Ovary (tissue), 9 donors: Measurements from ENCODE around the gene PODXL. TPM values are rescaled to one million over a fixed set of nuclear protein-coding genes. Genes with fewer than 3 reads are reported as not detected.

Source experiments
- DNase-seq, 5 donors: peaks; one replicate each; pipeline ENCODE4 v3.0.0-alpha.2; 2019 to 2020
- H3K27ac ChIP-seq, 2 donors: fragments of 200-600 bp; one replicate each; pipeline versions ENCODE4 v1.5.1 to v1.8.0; 2019 to 2022
- H3K27me3 ChIP-seq: fragments of 200-600 bp; one replicate; pipeline ENCODE4 v1.8.0; 2022
- H3K36me3 ChIP-seq: fragments of 200-600 bp; sonication (generic); one replicate; pipeline ENCODE4 v1.5.1; 2019
- H3K4me1 ChIP-seq: one replicate; pipeline ENCODE4 v1.8.1; 2013; ENCODE audit warnings: mild to moderate bottlenecking, moderate library complexity; ENCODE audit not compliant: insufficient read depth
- H3K4me3 ChIP-seq: fragments of 200-600 bp; sonication (generic); one replicate; pipeline ENCODE4 v1.5.1; 2017
- H3K9me3 ChIP-seq, 2 donors: fragments of 200-600 bp in 1 of 2; sonication (generic) in 1 of 2; one replicate each; pipeline versions ENCODE4 v1.5.1 to v1.8.1; 2013 to 2019; ENCODE audit warnings: mild to moderate bottlenecking in 1 of 2, moderate library complexity in 1 of 2
- CTCF ChIP-seq, 3 donors: fragments of 450-650 bp in 2 of 3; fragments of 200-600 bp in 1 of 3; IDR thresholded peaks; one replicate each; pipeline versions ENCODE4 v1.5.1 to v1.8.0; 2016 to 2022; ENCODE audit warnings: antibody characterized with exemption in 3 of 3, mild to moderate bottlenecking in 1 of 3
- EP300 ChIP-seq: sonication (generic); formaldehyde crosslinking; IDR thresholded peaks from one replicate; pipeline ENCODE4 v1.6.1; 2017; ENCODE audit warnings: antibody characterized with exemption
- POLR2A ChIP-seq: fragments of 450-650 bp; IDR thresholded peaks from one replicate; pipeline ENCODE4 v1.6.1; 2017; ENCODE audit warnings: antibody characterized with exemption, mild to moderate bottlenecking, moderate library complexity
- WGBS, 3 donors: extraction: QIAGEN DNeasy Blood & Tissue Kit in 1 of 3; methylation state at CpG; one replicate each; pipeline versions ENCODE4 v1.1.5 to v1.1.7; 2013 to 2017; 5-methylcytosine and 5-hydroxymethylcytosine counted together
- intact Hi-C, 4 donors: fragments of 100-400 bp; cut with DNase I; formaldehyde crosslinking; loops; one replicate each; pipeline versions ENCODE4 v1.11.0 to v1.15.1; 2022 to 2023
- polyA plus RNA-seq, 2 donors: library from polyadenylated mRNA; stranded (reverse); fragments of 200-250 nt in 1 of 2; fragments of 350-450 nt in 1 of 2; fragmentation: Illumina TruSeq in 1 of 2; extraction: RNeasy Lipid Tissue Mini Kit (QIAGEN cat#74804) in 1 of 2; gene quantifications; one replicate each; pipeline ENCODE4 v1.2.3, GENCODE V29; 2013 to 2014
- total RNA-seq, 7 donors: library from RNA; depleted of rRNA in 2 of 7; stranded (reverse); fragments of >200 nt in 2 of 7; fragmentation: NEBNext Ultra II Directional in 3 of 7; extraction: Animal tissue kit (Norgen Biotek cat#: 25700) in 3 of 7; gene quantifications; one replicate each; pipeline versions ENCODE4 v1.1.0 to v1.2.4, GENCODE V29; 2016 to 2023
- donor health status: DM: no; HTN: no; CAD: no; lungs with moderate emphysema.
- donor health status: DM: no; HTN: no; CAD: no.
- donor health status: Bipolar disorder and iron deficiency.
- donor health status: DM: yes; HTN: yes; CAD: no.
- donor health status: DM: no; HTN: no; CAD: no.
- donor health status: DM: yes; HTN: yes; CAD: no.

PODXL gene
- total and polyA plus RNA-seq, 9 donors: 13.2 to 85.1 (median 34.8) TPM

DNA sequence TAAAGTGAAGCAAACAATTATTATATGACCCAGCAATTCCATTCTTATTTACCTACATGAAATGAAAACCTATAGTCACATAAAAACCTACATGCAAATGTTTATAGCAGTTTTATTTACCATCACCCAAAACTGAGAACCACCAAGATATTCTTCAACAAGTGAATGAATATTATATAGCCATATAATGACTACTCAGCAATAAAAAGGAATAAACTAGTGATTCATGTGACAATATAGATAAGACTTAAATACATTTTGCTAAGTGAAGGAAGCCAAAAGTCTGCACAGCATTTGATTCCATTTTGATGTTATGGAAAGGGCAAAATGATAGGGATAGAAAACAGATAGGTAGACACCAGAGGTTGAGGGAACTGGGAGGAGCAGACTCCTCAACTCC lies 31.7 kb downstream of the PODXL start:
- no peaks in the 10 kb centered on the region for H3K9me3 ChIP-seq
- no peak for DNase-seq
- TF ChIP-seq CTCF (IDR thresholded peaks at IDR 0.05) (no peak), POLR2A (no peak), EP300 (no peak)
- no peaks in the 10 kb centered on the region for H3K36me3 ChIP-seq
- no peak overlapping the region for H3K4me3 ChIP-seq
- intact Hi-C loops: no loop called here
- no peak overlapping the region for H3K27ac ChIP-seq
- peaks cover 1% of the 10 kb centered on the region for H3K4me1 ChIP-seq
- H3K27me3 ChIP-seq: no peaks in the 10 kb centered on the region

DNA sequence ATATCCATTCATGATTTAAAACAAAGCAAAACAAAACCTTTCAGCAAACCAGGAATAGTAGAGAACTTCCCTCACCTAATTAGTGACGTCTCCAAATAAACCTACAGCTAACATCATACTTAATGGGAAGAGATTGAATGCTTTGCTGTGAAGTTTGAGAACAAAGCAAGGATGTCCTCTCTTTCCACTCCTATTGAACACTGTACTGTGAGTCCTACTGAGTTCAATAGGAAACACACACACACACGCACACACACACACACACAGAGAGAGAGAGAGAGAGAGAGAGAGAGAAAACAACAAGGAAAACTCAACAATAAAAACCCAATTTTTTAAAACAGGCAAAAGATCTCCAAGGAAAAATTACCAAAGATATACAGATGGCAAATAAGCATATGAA lies 32.3 kb downstream of the PODXL start:
- intact Hi-C loops: no loop called here
- Histone ChIP-seq H3K9me3 (no peaks in the 10 kb centered on the region), H3K4me1 (peaks cover 1% of the 10 kb centered on the region), H3K27ac (no peak overlapping the region), H3K36me3 (no peaks in the 10 kb centered on the region), H3K4me3 (no peak overlapping the region), H3K27me3 (no peaks in the 10 kb centered on the region)
- TF ChIP-seq EP300: no peak
- no peak for TF ChIP-seq POLR2A
- TF ChIP-seq CTCF (IDR thresholded peaks at IDR 0.05): no peak
- WGBS, 3 donors: 35 to 41% (median 38%) methylated on average over 2 of the region's 2 CpGs
- no peak for DNase-seq

DNA sequence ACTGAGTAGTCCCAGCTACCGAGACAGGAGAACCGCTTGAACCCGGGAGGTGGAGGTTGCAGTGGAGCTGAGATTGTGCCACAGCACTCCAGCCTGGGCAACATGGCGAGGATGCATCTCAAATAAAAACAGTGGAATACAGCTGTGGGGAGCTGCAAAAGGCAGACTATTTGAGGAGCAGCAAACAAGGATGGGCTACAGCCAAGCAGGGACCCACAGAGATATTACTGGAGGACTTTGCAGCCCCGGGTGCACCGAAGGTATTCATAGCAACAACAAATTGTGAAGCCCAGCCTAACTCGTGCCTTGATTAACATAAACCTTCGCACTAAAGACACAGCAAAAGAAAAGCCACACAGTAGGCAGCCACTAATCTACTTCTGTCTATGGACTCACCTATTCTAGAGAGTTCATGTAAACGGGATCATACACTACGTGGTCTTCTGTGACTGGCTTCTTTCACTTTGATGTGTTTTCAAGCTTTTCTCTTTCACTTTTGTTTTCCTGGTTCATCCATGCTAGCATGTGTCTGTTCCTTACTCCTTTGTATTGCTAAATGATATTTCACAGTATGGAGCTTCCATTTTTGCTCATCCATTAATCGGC lies 34.0 kb downstream of the PODXL start:
- Histone ChIP-seq H3K27ac (no peak overlapping the region), H3K27me3 (no peaks in the 10 kb centered on the region), H3K9me3 (no peaks in the 10 kb centered on the region), H3K4me1 (peaks cover 1% of the 10 kb centered on the region), H3K36me3 (no peaks in the 10 kb centered on the region), H3K4me3 (no peak overlapping the region)
- WGBS, 3 donors: 70 to 81% (median 75%) methylated on average over 11 of the region's 11 CpGs
- peak in 1 of 5 donors; percentile 29 for DNase-seq
- TF ChIP-seq POLR2A (no peak), EP300 (no peak), CTCF (IDR thresholded peaks at IDR 0.05) (no peak)
- intact Hi-C loops: no loop called here

DNA sequence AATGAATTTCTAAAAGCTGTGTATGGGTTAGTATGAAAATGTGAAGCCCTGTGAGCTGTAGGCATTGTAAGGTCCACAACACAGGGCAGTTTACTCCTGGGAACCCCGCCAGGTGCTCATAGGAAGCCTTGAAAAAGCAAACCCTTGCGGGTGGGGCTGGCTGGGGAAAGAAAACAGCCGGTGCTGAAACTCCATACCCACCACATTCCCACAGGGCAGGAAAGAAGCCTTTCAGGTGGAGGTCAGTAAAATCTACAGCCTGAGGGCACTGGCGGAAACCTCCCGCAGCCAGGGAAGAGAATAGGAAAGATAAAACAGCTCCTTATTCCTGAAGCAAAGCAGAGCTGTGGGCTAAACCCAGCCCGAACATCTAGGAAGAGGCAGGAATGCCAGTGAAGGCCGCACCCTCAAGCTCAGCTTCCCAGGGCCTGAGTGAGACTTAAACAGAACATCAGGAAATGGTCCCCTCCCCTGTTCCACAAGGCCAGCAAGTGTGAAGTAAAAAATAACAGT lies 34.7 kb downstream of the PODXL start:
- no peak overlapping the region for H3K27ac ChIP-seq
- peak in 4 of 5 donors; percentile 46 to 73 (median 60) for DNase-seq
- no peaks in the 10 kb centered on the region for H3K9me3 ChIP-seq
- 32 to 44% (median 35%) methylated on average over 7 of the region's 7 CpGs for WGBS, 3 donors
- no peak overlapping the region for H3K4me3 ChIP-seq
- TF ChIP-seq EP300 (no peak), CTCF (IDR thresholded peaks at IDR 0.05) (no peak), POLR2A (no peak)
- no peaks in the 10 kb centered on the region for H3K27me3 ChIP-seq
- H3K4me1 ChIP-seq: peaks cover 1% of the 10 kb centered on the region
- H3K36me3 ChIP-seq: no peaks in the 10 kb centered on the region
- intact Hi-C loops: no loop called here
